NOMO-1 (cell line): ENCODE data around the gene THAP2.
A peak's percentile ranks its signal among the peaks of the same experiment; 100 is the strongest.
"Not testable (repeated sequence)": the region's sequence is repeated elsewhere in the genome, so short reads cannot be mapped to it uniquely, and the experiment has no call there.

Experiments
- DNase-seq, 2 experiments: peaks; one replicate each; lab custom pipeline; 2025; ENCODE audit not compliant: unreplicated experiment in 2 of 2; lab: John Stamatoyannopoulos, UW

Gene THAP2

DNA sequence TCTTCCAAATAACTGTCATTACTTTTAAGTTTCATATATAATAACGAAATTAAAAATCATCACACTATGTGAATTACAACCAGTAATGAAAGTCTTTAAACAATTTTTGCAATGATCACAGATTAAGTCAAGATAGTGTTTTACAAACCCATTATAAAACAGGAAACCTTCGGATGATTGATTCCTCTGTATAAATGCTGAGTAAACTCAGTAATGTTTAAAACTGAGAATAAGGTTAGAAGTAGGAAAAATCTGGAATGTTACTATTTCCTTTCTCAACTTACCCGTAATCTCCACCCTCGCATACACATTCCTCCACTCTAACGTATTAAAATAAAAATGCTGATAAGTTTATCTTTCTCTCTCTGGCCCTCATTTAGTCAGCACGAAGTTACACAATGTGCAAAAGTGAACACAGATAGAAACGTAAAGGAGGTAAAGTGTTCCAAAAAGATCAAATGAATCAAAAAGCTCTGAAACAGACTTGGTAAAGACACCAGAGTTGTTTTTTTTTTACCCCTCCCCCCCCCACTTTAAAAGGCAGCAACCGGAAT, 2.0 kb upstream of the THAP2 start:
- no peak for DNase-seq

DNA sequence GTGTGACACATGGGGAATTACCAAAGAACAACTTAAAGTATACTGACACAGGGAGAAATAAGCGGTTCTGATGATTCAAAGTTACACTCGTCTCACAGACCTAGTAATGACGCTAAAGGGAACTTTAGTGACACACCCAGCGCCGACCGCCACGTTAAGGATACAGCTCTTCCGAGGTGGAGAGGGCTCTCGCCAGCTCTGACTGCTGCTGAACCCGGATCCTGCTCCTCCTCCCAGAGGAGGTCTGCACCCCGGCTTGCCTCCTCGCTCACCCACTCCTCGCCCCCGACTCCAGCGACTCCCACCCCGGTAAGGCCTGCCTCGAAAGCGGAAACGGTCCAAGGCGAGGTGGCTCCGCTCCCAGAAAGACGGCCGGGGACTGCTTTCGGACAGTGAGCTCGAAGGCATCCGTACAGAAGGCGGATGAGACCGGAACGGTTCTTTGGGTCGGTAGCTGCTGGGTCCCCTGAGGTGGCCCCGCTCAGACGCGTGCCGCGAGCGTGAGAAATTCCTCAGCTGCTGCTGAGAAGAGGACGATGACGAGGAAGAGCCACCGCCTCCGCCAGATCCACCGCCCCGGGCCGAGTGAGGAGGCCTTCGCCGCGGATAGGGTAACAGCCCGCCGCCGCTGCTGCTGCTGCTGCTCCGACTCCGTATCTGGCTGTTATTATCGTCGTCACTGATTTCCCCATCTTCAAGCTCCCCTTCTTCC, 1.1 kb upstream of the THAP2 start:
- DNase-seq, result peak; percentile 53 to 73

DNA sequence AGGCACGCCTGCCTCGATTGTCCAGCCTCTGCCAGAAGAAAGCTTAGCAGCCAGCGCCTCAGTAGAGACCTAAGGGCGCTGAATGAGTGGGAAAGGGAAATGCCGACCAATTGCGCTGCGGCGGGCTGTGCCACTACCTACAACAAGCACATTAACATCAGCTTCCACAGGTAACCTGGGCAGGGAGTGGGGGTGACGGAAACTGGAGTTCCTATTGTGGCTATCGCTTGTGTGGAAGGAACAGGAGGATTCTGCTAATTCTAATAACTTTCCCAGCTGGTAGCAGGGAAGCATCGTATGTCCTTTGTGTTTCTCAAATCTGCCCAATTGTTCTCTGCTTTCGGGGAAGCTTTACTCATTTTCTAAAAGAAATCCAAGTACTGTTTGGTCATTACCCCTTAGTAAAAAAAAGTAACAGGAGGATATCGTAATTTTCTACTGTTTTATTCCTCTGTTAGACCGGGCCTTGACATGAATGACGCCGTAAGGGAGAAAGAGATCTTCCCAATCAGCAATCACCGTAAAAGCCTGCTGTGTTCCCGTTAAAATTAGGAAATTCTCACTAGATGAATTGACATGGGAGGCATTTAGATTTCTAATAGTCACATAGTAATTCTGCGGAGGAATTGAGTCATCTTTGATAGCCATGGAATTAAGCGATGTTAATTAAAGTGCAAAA, 449 bp downstream of the THAP2 start:
- DNase-seq, result no peak

DNA sequence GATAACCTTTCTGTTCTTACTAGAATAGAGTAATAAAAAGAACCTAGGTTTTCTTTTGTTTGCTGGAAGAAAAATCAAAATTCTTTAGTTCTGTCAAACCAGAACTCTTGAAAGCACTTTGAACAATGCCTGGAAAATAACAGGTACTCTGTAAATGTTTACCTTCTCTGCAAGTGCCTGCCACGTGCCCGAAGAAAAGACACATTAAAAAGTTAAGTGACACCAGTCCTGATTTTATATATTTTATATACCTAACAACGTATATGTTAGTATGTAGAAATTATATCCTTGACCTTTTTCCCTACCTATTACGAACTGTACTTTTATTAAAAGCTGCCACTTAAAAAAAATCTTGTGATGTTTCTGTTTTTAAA, 976 bp downstream of the THAP2 start:
- DNase-seq, result no peak

DNA sequence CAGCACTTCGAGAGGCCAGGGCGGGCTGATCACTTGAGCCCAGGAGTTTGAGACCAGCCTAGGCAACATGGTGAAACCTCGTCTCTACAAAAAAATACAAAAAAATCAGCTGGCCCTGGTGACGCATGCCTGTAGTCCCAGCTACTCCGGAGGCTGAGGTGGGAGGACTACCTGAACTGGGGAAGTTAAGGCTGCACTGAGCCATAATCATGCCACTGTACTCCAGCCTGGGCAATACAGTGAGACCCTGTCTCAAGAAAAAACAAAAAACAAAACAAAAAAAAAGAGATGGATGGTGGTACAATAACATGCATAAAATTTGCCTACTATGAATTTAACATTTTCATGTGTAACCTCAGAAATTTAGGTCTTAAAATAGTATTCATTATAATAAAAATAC, 2.2 kb downstream of the THAP2 start:
- no peak for DNase-seq

DNA sequence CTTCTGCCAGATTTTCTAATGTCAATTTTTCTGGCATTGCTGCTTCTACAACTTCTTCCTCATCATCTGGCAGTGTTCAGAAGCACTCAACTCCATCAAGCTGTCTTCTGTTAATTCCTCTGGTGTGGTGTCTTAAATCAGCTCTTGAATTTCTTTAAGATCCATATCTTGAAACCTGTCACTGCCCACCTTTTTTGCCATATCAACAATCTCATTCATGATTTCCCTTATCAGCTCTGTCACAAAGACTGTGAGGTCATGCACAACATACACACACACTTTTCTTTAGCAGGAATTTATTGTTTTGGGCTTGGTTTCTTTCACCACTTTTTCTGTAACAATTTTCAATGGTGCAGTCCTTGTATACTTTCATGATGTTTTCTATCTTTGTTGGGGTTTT, 7.2 kb downstream of the THAP2 start:
- DNase-seq, result no peak

DNA sequence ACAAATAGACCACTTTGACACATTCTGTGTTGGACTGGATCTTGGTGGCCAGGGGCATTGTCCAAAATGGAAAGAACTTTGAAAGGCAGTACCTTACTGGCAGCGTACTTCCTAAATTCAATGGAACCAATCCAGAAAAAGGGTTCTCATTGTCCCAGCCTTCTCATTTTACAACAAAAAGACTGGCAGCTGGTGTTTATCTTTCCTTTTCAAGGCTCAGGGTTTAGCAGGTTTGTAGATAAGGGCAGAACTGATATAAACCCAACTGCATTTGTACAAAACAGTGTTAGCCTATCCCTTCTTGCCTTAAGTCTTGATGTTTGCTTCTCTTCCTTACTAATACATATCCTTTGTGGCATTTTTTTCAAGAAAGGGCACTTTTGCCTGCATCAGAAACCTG, 7.7 kb downstream of the THAP2 start:
- no peak for DNase-seq

DNA sequence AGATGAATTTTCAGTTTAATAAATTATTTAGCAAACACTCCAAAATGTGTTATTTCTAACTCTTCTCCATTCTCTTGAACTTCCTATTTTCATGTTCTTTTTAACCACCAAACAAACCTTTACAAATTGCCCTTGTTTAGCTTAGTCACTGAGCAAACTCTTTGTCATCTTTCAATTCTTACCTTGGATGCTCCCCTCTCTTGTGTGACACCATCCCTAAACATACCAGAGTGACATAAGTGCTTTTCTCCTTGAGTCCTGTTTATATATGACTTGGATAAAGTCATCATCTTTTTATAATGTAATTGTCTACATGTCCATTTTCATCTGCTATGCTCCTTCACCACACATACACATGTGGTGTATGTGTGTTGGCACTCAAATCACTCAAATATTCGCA, 18.4 kb downstream of the THAP2 start:
- peak in 1 of 2 experiments; percentile 8 for DNase-seq

DNA sequence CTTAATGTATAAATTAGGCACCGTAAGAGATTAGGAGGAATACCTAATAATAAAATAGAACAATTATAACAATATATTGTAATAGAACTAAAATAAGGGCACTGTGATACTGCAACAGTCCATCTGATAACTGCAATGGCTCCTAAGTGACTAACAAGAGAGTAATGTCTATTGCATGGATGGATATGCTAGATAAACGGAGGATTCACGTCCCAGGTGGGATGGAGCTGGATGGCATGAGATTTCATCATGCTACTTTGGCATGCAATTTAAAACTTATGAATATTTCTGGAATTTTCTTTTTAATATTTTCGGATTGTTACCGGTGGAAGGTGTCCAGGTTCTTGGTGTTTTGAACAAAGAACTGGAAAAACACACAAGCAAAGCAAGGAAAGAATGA, 19.5 kb downstream of the THAP2 start:
- no peak for DNase-seq

DNA sequence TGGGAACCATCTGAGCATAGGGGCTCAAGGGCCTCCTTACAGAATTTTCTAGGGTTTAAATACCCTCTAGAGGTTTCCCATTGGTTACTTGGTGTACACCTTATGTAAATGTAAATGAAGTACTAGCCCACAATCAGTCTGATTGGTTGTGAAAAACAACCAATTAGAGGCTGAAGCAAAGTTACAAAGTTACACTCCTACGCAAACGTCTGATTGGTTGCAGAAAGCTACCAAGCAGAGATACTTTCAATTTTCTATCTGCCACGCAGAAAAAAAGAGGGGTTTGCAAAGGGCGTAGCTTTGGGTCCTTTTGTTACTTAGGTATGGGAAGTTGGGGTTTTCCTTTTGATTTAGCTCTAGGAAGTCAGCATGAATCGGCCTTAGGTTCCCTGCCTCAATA, 20.0 kb downstream of the THAP2 start:
- no peak for DNase-seq

DNA sequence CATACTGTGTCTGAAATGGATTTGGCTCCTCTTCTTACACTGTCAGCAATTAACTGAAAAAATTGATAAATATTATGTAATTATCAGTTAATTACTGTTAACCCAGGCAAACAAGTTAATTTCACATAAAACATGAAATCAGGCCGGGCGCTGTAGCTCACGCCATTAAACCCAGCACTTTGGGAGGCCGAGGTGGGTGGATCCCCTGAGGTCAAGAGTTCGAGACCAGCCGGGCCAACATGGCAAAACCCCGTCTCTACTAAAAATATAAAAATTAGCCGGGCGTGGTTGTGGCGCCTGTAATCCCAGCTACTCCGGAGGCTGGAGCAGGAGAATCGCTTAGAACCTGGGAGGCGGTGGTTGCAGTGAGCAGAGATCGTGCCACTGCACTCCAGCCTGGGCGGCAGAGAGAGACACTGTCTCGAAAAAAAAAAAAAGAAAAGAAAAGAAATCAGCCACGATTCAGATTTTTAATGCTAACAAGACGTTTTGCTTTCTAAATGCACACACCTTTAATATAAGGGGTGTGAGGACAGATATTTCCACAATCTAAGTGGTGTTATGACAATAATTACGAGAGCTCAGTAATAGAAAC, 21.3 kb downstream of the THAP2 start:
- DNase-seq, result no peak

DNA sequence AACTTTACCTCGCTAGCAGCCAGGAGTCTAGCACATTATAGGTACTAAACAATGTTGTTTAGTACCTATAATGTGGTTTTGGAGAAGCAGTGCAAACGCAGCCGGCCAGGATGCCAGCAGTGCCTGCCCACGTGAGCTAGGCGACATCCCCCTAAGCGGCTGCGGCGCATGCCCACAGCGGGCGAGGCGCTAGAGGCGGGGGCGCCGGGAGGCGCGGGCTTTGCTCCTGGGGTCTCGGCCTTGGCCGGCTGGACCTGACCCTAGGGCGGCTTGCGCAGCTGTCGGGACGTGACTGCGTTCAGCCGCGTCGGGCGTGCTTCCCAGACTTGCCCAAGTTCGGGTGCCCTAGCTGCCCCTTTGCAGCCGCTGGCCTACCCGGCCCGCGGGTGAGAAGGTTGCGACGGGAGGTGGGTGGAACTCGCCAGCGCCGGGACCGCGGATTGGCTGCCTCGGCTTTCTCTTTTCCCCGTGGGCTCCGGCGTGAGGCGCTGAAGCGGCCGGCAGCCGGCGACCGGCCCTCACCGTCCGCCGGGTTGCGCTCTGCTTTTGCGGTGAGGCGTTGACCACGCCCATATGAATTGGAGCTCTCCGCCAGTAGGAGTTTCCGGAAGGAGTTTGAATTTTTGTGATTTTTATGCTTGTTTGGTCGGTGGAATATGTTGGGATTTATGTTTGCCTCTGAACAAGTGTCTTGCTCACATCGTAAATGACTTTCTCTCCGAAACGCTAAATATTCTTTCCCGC, 22.0 kb downstream of the THAP2 start, which contains the start of gene TMEM19:
Gene TMEM19 (plus strand): TSS at position 169 of the 744 bp plus-strand sequence. CDS start 599 bp downstream, outside the sequence.
- DNase-seq, result peak; percentile 91 to 94

DNA sequence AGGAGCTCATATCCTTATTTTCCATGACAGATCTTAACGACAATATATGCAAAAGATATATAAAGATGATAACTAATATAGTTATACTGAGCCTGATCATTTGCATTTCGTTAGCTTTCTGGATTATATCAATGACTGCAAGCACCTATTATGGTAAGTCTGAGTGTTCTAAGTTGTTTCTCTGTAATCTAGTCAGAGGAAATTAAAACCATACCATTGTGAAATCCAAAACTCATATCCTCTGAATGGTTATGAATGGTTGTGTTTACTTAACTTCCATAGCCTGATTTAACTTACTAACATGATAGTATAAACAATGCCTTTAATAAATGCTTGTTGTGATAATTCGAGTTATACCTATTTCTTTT, 22.5 kb downstream of the THAP2 start:
- peak in 1 of 2 experiments; percentile 66 for DNase-seq

DNA sequence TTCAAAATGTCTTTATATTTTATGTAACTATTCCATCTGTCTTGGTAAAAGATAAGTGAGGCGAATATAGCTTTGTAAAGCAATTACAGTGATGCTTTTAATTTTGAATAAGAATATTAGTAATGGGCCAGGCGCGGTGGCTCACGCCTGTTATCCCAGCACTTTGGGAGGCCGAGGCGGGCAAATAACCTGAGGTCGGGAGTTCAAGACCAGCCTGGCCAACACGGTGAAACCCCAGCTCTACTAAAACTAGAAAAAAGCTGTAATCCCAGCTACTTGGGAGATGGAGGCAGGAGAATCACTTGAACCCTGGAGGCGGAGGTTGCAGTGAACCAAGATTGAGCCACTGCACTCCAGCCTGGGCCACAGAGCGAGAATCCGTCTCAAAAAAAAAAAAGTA, 23.1 kb downstream of the THAP2 start:
- not testable (repeated sequence) for DNase-seq

DNA sequence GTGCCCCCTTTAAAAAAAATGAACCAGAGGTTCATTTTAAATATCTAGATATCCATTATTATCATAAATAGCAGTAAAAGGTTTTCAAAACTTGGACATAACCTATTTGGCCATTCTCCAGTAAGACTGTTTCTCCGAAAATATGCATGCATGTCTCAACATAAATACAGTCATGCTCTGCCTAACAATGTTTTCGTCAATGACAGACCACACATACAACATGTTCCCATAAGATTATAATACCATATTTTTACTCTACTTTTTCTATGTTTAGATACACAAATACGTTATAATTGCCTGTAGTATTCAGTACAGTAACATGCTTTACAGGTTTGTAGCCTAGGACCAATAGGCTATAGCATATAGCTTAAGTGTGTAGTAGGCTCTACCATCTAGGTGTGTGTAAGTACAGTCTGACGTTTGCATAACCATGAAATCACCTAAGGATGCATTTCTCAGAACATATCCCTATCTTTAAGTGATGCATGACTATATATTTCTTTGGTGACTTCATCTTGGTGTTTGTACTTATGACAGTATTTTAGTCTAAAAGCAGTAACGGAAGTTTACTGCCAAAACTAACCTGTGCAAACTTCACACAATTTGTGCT, 25.0 kb downstream of the THAP2 start:
- no peak for DNase-seq

DNA sequence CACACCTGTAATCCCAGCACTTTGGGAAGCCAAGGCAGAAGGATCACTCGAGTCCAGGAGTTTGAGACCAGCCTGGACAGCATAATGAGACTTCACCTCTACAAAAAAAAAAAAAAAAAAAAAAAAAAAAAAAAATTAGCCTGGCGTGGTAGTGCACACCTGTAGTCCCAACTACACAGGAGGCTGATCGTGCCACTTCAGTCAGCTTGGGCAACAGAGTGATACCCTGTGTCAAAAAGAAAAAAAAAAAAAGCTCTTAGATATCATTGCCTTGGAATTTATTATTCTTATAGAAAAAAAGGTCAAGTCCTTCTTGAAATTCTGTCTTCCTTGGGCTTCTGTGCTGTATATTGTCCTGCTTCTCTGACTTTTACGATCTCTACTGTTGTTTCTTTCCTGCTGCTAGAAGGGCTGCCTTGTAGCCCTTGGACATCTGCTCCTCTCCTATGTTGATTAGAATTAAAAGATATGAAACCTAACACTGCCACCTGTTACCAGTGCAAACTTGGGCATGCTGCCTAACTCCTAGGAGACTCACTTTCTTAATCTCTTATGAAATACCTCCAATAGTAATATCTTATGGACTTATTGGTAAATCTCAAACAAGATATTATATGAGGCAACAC, 27.5 kb downstream of the THAP2 start:
- no peak for DNase-seq

DNA sequence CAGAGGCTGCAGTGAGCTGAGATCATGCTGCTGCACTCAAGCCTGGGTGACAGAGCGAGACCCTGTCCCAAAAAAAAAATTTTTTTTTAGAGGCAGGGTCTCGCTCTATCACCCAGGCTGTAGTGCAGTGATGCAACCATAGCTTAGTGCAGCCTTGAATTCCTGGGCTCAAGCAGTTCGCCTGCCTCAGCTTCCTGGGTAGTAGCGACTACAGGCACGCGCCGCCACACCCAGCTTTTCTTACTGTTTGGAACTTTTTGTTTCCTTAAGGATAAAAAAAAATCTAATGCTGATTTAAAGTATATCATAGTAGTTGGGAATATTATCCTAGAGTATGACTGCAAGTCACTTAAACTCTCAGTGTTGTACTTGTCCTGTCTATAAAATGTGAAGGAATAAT, 29.0 kb downstream of the THAP2 start:
- no peak for DNase-seq

DNA sequence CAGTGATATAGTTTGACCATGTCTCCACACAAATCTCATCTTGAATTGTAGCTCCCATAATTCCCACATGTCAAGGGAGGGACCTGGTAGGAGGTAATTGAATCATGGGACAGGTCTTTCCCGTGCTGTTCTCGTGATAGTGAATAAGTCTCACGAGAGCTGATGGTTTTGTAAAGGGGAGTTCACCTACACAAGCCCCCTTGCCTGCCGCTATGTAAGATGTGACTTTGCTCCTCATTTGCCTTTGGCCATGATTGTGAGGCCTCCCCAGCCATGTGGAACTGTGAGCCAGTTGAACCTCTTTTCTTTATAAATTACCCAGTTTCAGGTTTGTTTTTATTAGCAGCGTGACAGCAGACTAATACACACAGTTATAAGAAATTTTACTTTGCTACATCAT, 29.6 kb downstream of the THAP2 start:
- DNase-seq, result not testable (repeated sequence)

DNA sequence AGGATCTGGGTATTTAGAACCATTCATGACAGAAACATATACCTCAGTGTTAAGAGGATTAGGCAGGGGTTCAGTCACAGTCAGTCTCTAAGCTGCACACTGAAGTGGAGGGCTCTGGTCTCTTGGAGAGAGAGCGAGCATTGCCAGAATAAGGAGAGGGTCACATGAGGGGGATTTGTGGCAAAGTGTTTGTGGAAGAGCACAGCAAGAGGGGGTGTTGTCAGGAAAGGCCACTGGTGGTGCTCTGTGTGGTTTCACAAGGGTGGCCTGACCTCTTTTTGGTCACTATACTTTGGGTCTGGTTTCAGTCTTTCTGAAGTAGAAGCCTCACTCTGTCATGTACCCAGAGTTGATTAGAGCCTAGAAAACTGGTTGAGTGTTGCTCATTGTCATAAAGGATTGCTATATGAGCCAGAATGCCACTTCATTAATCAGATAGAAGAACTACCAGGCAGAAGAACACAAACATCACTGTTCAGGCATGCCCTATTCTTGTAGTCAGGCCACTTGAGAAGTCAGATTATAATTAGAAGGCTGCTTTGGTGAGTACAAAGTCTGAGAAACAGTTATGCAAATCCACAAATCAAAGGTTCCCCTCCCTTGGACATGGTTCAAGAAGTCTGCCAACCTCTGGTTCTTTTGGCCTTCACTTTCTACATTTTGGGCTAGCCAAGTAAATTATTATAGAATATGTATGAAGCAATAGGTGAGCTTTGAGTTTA, 30.2 kb downstream of the THAP2 start:
- no peak for DNase-seq

DNA sequence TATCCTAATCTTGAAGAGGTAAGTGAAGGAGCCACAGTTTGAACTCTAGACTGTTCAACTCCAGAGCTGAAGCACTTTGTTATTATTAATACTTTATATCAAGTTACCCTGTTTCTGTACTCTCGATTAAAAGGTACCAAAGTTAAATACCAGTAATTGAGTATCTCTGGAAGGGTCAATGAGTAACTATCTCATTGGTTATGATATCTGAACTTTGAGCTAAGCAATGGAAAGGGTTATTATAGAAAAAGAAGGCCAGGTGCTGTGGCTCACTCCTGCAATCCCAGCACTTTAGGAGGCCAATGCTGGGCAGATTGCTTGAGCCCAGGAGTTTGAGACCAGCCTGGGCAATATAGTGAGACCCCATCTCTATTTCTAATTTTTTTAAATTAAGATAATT, 31.7 kb downstream of the THAP2 start:
- no peak for DNase-seq
